GM12878 (cell line): ENCODE data around the gene SHC1. TPM values are rescaled to one million over a fixed set of nuclear protein-coding genes. Genes with fewer than 3 reads are reported as not detected.
A peak's percentile ranks its signal among the peaks of the same experiment; 100 is the strongest.

Experiments used
- EP300 ChIP-seq, 2 experiments: fragments of 150-350 bp in 1 of 2; IDR thresholded peaks; 2 replicates each; pipeline ENCODE4 v1.6.1; 2011 to 2012; ENCODE audit warnings: low read depth in 2 of 2, low read length in 2 of 2, borderline replicate concordance in 1 of 2, improper control_type of control experiment in 1 of 2, inconsistent platforms in 1 of 2; ENCODE audit not compliant: control insufficient read depth in 1 of 2
- FOS ChIP-seq: IDR thresholded peaks from 3 replicates; pipeline ENCODE4 v1.6.1; 2011; ENCODE audit warnings: borderline replicate concordance; ENCODE audit not compliant: insufficient read length; ENCODE audit errors: extremely low read depth
- HDGF ChIP-seq: fragments of 450-650 bp; IDR thresholded peaks from 2 replicates; pipeline ENCODE4 v1.6.1; 2016; ENCODE audit warnings: antibody characterized with exemption
- IKZF1 ChIP-seq: fragments of 450-650 bp; conservative IDR thresholded peaks from 2 replicates; pipeline ENCODE4 v1.6.1; 2017; ENCODE audit warnings: antibody characterized with exemption, mild to moderate bottlenecking
- KAT2A ChIP-seq: conservative IDR thresholded peaks from 2 replicates; pipeline ENCODE4 v1.6.1; 2011; ENCODE audit warnings: low read depth, low read length; ENCODE audit not compliant: control insufficient read depth
- KDM1A ChIP-seq: fragments of 200-600 bp; sonication (generic); IDR thresholded peaks from 2 replicates; pipeline ENCODE4 v1.6.1; 2016; ENCODE audit warnings: borderline replicate concordance
- MTA3 ChIP-seq: IDR thresholded peaks from 2 replicates; pipeline ENCODE4 v1.6.1; 2012; ENCODE audit warnings: low read length, inconsistent platforms, borderline replicate concordance
- MYB ChIP-seq: fragments of 150-350 bp; IDR thresholded peaks from 2 replicates; pipeline ENCODE4 v1.6.1; 2014; ENCODE audit warnings: mild to moderate bottlenecking, low read depth, low read length, borderline replicate concordance
- NBN ChIP-seq: fragments of 450-650 bp; IDR thresholded peaks from 2 replicates; pipeline ENCODE4 v1.6.1; 2016
- NFXL1 ChIP-seq: fragments of 450-650 bp; IDR thresholded peaks from 2 replicates; pipeline ENCODE4 v1.6.1; 2017; ENCODE audit warnings: antibody characterized with exemption, mild to moderate bottlenecking, borderline replicate concordance
- PAX8 ChIP-seq: fragments of 450-650 bp; IDR thresholded peaks from 2 replicates; pipeline ENCODE4 v1.6.1; 2017; ENCODE audit warnings: mild to moderate bottlenecking, moderate library complexity
- PML ChIP-seq: IDR thresholded peaks from 2 replicates; pipeline ENCODE4 v1.6.1; 2012; ENCODE audit warnings: low read length, inconsistent platforms
- RELB ChIP-seq: fragments of 450-650 bp; IDR thresholded peaks from 2 replicates; pipeline ENCODE4 v1.6.1; 2017; ENCODE audit warnings: low read depth, mild to moderate bottlenecking, moderate library complexity
- SIX5 ChIP-seq: IDR thresholded peaks from 2 replicates; pipeline ENCODE4 v1.6.1; 2011; ENCODE audit warnings: mild to moderate bottlenecking, low read depth, low read length, moderate library complexity; ENCODE audit not compliant: severe bottlenecking
- SMAD5 ChIP-seq: IDR thresholded peaks from 2 replicates; pipeline ENCODE4 v1.6.1; 2016; ENCODE audit warnings: antibody characterized with exemption, low read depth
- SRF ChIP-seq, 2 experiments: IDR thresholded peaks; 2 replicates each; pipeline ENCODE4 v1.6.1; 2011; ENCODE audit warnings: low read depth in 2 of 2, low read length in 2 of 2, mild to moderate bottlenecking in 1 of 2, moderate library complexity in 1 of 2
- STAT3 ChIP-seq: IDR thresholded peaks from 2 replicates; pipeline ENCODE4 v1.6.1; 2011; ENCODE audit warnings: low read depth, low read length, improper control_type of control experiment
- ZBTB4 ChIP-seq: fragments of 450-650 bp; formaldehyde crosslinking; IDR thresholded peaks from 2 replicates; pipeline ENCODE4 v1.4.0; 2022; ENCODE audit warnings: mild to moderate bottlenecking, moderate library complexity
- polyA plus RNA-seq, 11 experiments: library from polyadenylated mRNA; depleted of rRNA in 4 of 11; unstranded in 6 of 11; stranded (reverse) in 5 of 11; fragments of >200 nt; fragmentation: Nextera tagmentation in 4 of 11; fragmentation: Illumina TruSeq in 1 of 11; extraction: Ambion mirVana in 4 of 11; extraction: Trizol in 1 of 11; gene quantifications; 1 replicate in 1 of 11; 2 replicates in 10 of 11; pipeline versions ENCODE4 v1.2.1 to v1.2.3, GENCODE V29; 2011 to 2016; ENCODE audit warnings: inconsistent platforms in 2 of 11, missing spikeins in 2 of 11, low read depth in 1 of 11
- total RNA-seq, 4 experiments: library from RNA; depleted of rRNA in 3 of 4; stranded (reverse); fragments of >200 nt in 3 of 4; fragmentation: Illumina TruSeq in 1 of 4; extraction: Trizol in 1 of 4; gene quantifications; 2 replicates each; pipeline versions ENCODE4 v1.2.1 to v1.2.3, GENCODE V29; 2013 to 2021
- TF ChIP-seq, protein P1 (sequence below): fragments of 450-650 bp; IDR thresholded peaks from 2 replicates; pipeline ENCODE4 v1.6.1; 2014; ENCODE audit warnings: mild to moderate bottlenecking
- TF ChIP-seq, protein P2 (sequence below): IDR thresholded peaks from 2 replicates; pipeline ENCODE4 v1.6.1; 2012; ENCODE audit warnings: low read depth, low read length, improper control_type of control experiment
- TF ChIP-seq, protein P3 (sequence below): fragments of 450-650 bp; IDR thresholded peaks from 2 replicates; pipeline ENCODE4 v1.6.1; 2017; ENCODE audit warnings: mild to moderate bottlenecking, low read depth, inconsistent platforms; ENCODE audit not compliant: poor library complexity, severe bottlenecking

SHC1 gene
- total and polyA plus RNA-seq, 10 of the 15 experiments (the other 5 are each of a cell fraction or from before 2014, with no cell fraction given), result 2.6 to 49.3 (median 25.2) TPM

DNA sequence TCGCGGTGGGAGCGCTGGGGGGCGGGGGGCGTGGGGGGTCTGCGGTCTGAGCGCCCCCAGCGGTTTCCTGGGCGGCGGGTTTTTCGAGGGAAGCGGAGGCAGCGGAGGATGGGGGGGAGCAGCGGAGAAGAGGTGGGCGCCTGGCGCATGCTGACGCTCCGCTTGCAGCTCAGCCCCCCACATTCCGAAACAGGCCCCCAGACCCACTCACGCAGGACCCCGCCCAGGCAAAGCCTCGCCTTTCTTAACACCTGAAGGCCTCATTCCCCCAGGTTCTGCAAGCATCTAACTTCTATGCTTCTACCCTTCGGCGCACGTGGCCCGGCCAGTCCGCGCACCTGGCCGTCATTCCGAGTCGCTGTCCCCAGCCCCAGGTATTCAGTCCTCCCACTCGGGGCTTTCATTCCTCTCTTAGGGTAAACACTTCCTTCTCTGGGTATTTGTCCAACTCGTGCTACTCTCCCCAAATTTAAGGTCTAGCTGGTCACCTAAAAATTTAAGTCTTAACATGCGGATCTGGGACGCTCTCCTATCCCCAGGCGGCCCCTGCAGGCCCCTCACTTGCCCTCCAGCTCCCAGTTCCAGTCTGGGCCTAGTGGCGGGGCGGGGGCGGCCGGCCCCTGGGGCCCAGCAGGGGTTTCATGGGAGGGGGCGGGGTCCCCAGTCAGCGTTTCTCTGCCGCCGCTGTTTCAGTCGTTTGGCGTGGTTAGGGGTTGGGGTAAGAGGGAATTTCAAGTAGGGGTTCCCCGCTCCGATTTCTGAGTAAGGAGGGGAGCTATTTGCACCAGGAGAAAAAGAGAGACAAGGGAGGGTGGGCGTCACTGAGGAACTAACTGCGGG lies 29.2 kb upstream of the SHC1 start (continued):
- no peak for TF ChIP-seq HDGF
- TF ChIP-seq EP300 (IDR thresholded peaks at IDR 0.05; ENCODE audit: borderline replicate concordance in 1 of 2, control insufficient read depth in 1 of 2, low read depth in 2 of 2, low read length in 2 of 2), result no peak
- no peak for TF ChIP-seq ZBTB4 (CRISPR knock-in tag)
- TF ChIP-seq KDM1A, result no peak
- no peak for TF ChIP-seq SMAD5
- TF ChIP-seq, protein P1, sequence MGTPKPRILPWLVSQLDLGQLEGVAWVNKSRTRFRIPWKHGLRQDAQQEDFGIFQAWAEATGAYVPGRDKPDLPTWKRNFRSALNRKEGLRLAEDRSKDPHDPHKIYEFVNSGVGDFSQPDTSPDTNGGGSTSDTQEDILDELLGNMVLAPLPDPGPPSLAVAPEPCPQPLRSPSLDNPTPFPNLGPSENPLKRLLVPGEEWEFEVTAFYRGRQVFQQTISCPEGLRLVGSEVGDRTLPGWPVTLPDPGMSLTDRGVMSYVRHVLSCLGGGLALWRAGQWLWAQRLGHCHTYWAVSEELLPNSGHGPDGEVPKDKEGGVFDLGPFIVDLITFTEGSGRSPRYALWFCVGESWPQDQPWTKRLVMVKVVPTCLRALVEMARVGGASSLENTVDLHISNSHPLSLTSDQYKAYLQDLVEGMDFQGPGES, result no peak
- TF ChIP-seq SRF (IDR thresholded peaks at IDR 0.05; ENCODE audit: low read depth in 2 of 2, low read length in 2 of 2), result no peak
- TF ChIP-seq IKZF1, result no peak; the same call in 1 of the 2 replicates
- TF ChIP-seq KAT2A, result no peak
- TF ChIP-seq SIX5, result no peak
- no peak for TF ChIP-seq PML
- TF ChIP-seq NBN, result 0 out of 2 replicates have a peak, but pooled peaks have one; percentile 51
- TF ChIP-seq NFXL1, result no peak
- no peak for TF ChIP-seq MTA3
- TF ChIP-seq MYB, result no peak
- TF ChIP-seq, protein P2, sequence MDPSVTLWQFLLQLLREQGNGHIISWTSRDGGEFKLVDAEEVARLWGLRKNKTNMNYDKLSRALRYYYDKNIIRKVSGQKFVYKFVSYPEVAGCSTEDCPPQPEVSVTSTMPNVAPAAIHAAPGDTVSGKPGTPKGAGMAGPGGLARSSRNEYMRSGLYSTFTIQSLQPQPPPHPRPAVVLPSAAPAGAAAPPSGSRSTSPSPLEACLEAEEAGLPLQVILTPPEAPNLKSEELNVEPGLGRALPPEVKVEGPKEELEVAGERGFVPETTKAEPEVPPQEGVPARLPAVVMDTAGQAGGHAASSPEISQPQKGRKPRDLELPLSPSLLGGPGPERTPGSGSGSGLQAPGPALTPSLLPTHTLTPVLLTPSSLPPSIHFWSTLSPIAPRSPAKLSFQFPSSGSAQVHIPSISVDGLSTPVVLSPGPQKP, result no peak
- TF ChIP-seq, protein P3, sequence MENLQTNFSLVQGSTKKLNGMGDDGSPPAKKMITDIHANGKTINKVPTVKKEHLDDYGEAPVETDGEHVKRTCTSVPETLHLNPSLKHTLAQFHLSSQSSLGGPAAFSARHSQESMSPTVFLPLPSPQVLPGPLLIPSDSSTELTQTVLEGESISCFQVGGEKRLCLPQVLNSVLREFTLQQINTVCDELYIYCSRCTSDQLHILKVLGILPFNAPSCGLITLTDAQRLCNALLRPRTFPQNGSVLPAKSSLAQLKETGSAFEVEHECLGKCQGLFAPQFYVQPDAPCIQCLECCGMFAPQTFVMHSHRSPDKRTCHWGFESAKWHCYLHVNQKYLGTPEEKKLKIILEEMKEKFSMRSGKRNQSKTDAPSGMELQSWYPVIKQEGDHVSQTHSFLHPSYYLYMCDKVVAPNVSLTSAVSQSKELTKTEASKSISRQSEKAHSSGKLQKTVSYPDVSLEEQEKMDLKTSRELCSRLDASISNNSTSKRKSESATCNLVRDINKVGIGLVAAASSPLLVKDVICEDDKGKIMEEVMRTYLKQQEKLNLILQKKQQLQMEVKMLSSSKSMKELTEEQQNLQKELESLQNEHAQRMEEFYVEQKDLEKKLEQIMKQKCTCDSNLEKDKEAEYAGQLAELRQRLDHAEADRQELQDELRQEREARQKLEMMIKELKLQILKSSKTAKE, result no peak
- no peak for TF ChIP-seq STAT3
- TF ChIP-seq RELB, result peak; percentile 55; the same call in 1 of the 2 replicates
- no peak for TF ChIP-seq FOS
- no peak for TF ChIP-seq PAX8
